Small intestine (tissue), 7 donors: Measurements from ENCODE around the gene DOCK2. TPM values are rescaled to one million over a fixed set of nuclear protein-coding genes. Genes with fewer than 3 reads are reported as not detected.
"Not testable (repeated sequence)": the region's sequence is repeated elsewhere in the genome, so short reads cannot be mapped to it uniquely, and the experiment has no call there.

ENCODE experiments used
- DNase-seq, 2 donors: peaks; one replicate each; pipeline versions ENCODE4 v3.0.0 to v3.0.0-alpha.2; 2013
- FAIRE-seq: peaks from 2 replicates; lab custom pipeline; 2012; peaks lifted over from hg19 to GRCh38; lab: Jason Lieb, UNC
- H3K27ac ChIP-seq, 3 donors: one replicate each; pipeline ENCODE4 v1.5.1; 2013; ENCODE audit warnings: low read length in 2 of 3, mild to moderate bottlenecking in 2 of 3, control low read depth in 1 of 3, inconsistent platforms in 1 of 3, low read depth in 1 of 3, moderate library complexity in 1 of 3
- H3K27me3 ChIP-seq, 3 donors: one replicate each; pipeline ENCODE4 v1.6.1; 2013; ENCODE audit warnings: low read length in 3 of 3, inconsistent platforms in 1 of 3; ENCODE audit not compliant: control insufficient read depth in 3 of 3, insufficient read depth in 3 of 3
- H3K36me3 ChIP-seq, 3 donors: one replicate each; pipeline ENCODE4 v1.6.1; 2013; ENCODE audit warnings: low read length in 3 of 3, inconsistent platforms in 1 of 3, low read depth in 1 of 3, mild to moderate bottlenecking in 1 of 3, moderate library complexity in 1 of 3; ENCODE audit not compliant: control insufficient read depth in 3 of 3, insufficient read depth in 2 of 3
- H3K4me1 ChIP-seq, 3 donors: one replicate each; pipeline ENCODE4 v1.6.1; 2013; ENCODE audit warnings: low read length in 2 of 3, inconsistent platforms in 1 of 3, low read depth in 1 of 3, mild to moderate bottlenecking in 1 of 3, moderate library complexity in 1 of 3; ENCODE audit not compliant: control insufficient read depth in 3 of 3, insufficient read depth in 2 of 3
- H3K4me3 ChIP-seq, 3 donors: one replicate each; pipeline ENCODE4 v1.5.1; 2013; ENCODE audit warnings: low read length in 3 of 3, control low read depth in 1 of 3, inconsistent platforms in 1 of 3, low read depth in 1 of 3, mild to moderate bottlenecking in 1 of 3, moderate library complexity in 1 of 3
- H3K9me3 ChIP-seq, 2 donors: one replicate each; pipeline ENCODE4 v1.6.1; 2013; ENCODE audit warnings: low read depth in 1 of 2, low read length in 1 of 2; ENCODE audit not compliant: control insufficient read depth in 2 of 2, insufficient read depth in 1 of 2
- WGBS, 3 donors: extraction: QIAGEN DNeasy Blood & Tissue Kit; methylation state at CpG; one replicate each; pipeline ENCODE4 v1.1.7; 2013; 5-methylcytosine and 5-hydroxymethylcytosine counted together
- polyA plus RNA-seq, 4 donors: library from polyadenylated mRNA; stranded (reverse) in 3 of 4; unstranded in 1 of 4; fragments of 200-250 nt in 3 of 4; fragments of 120-200 nt in 1 of 4; gene quantifications; one replicate each; pipeline versions ENCODE4 v1.2.1 to v1.2.3, GENCODE V29; 2013
- donor health status: healthy with polysubstance abuse.
- donor health status: control.
- donor health status: control.
- donor health status: Bipolar disorder and iron deficiency.
- donor health status: healthy.

The DOCK2 gene
- polyA plus RNA-seq, 4 donors, result 1.3 to 5.9 (median 3.0) TPM

DNA sequence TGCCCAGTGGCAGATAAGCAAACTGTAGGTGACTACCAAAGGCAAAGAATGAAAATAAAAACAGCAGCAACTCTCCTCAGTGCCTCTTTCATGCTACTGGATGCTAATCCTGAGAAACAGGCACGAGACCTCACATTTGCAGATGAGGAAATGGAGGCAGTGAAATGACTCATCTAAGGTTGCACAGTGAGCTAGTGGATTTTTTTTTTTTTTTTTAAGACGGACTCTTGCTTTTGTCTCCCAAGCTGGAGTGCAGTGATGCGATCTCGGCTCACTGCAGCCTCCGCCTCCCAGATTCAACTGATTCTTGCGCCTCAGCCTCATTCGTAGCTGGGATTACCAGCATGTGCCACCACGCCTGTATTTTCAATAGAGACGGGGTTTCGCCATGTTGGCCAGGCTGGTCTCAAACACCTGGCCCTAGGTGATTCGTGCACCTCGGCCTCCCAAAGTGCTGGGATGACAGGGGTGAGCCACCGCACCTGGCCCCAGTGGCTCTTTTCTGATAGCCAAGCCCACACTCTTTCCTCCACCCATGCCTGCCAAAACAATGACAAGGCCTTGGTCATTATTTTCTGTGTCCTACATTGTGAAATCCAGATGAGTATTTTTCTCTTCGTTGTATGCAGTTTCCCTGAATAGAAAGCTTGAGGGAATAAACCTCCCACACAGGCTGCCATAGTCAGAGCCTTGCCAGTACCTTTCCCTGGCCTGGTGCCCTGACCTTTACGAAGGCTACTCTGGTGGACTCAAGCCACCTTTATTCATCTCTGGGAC is 19.2 kb downstream of the DOCK2 start:
- Histone ChIP-seq H3K27ac (no peak overlapping the region), H3K27me3 (no peaks in the 10 kb centered on the region), H3K4me3 (no peak overlapping the region), H3K36me3 (no peaks in the 10 kb centered on the region), H3K9me3 (no peaks in the 10 kb centered on the region), H3K4me1 (no peaks in the 10 kb centered on the region)
- DNase-seq (no peak), FAIRE-seq (no peak)
- WGBS, 3 donors, result 76 to 89% (median 80%) methylated on average over 15 of the region's 15 CpGs

DNA sequence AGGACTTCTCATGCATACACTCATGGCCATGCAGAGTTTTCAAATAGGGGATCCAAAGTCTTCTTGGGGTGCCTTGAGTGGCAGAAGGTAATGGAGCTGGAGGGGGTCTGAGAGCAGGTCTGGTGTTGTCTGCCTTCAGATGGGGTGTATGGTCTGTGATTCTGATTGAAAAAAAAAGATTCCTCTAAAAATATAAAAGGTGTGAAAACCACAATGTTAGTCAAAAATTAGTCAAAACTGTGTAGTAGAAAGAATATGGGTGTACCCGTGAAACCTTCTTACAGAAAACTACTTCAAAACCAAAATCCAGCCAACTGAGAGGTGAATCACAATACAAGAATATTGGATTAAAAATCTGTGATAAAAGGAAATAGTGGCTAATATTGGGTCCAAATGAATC is 20.1 kb downstream of the DOCK2 start:
- 58 to 81% (median 61%) methylated on average over 1 of the region's 1 CpG for WGBS, 3 donors
- Histone ChIP-seq H3K9me3 (no peaks in the 10 kb centered on the region), H3K4me3 (no peak overlapping the region), H3K36me3 (no peaks in the 10 kb centered on the region), H3K27ac (no peak overlapping the region), H3K27me3 (no peaks in the 10 kb centered on the region), H3K4me1 (no peaks in the 10 kb centered on the region)
- DNase-seq (no peak), FAIRE-seq (no peak)

GRCh38 chr5:169662451-169662850 is 25.4 kb downstream of the DOCK2 start:
- H3K4me1 ChIP-seq, FAIRE-seq: not testable (repeated sequence)
- 91 to 98% (median 97%) methylated on average over 3 of the region's 3 CpGs for WGBS, 3 donors

GRCh38 chr5:169663537-169663936 is 26.5 kb downstream of the DOCK2 start:
- no peak for FAIRE-seq
- WGBS, 3 donors, result 60 to 71% (median 70%) methylated on average over 1 of the region's 1 CpG
- Histone ChIP-seq H3K27ac (no peak overlapping the region), H3K9me3 (peaks cover 0 to 4% of the 10 kb centered on the region in 2 donors), H3K4me1 (no peaks in the 10 kb centered on the region), H3K36me3 (no peaks in the 10 kb centered on the region), H3K27me3 (no peaks in the 10 kb centered on the region), H3K4me3 (no peak overlapping the region)
- no peak for DNase-seq

More at GRCh38 chr5:169662451-169662850, 25.4 kb downstream of the DOCK2 start:
- not testable (repeated sequence) for H3K9me3 ChIP-seq, DNase-seq, H3K27me3 ChIP-seq, H3K27ac ChIP-seq, H3K36me3 ChIP-seq, H3K4me3 ChIP-seq

DNA sequence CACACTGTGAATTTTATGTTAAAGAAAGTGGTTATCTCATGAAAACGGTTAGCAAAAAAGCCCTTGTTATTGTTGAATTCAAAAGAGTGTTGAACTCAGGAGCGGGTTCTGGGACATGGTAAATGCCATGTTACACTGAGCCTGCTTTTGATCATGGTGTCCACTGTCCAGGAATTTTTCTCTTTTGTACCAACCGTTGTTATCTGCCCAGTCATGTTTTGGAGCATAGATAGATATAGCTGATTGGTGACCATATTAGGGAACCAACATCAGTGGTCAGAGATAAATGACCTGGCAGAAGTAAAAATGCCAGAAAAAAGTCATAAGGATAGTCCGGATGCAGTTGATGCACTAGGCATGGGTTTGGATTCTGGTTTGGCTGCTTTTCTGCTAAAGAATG is 29.3 kb downstream of the DOCK2 start:
- Histone ChIP-seq H3K9me3 (peaks cover 0 to 4% of the 10 kb centered on the region in 2 donors), H3K27me3 (peaks cover 0 to 4% (median 0%) of the 10 kb centered on the region in 3 donors), H3K4me1 (no peaks in the 10 kb centered on the region), H3K27ac (no peak overlapping the region), H3K36me3 (no peaks in the 10 kb centered on the region), H3K4me3 (no peak overlapping the region)
- WGBS, 3 donors, result 70 to 82% (median 79%) methylated on average over 4 of the region's 4 CpGs
- FAIRE-seq (no peak), DNase-seq (no peak)

DNA sequence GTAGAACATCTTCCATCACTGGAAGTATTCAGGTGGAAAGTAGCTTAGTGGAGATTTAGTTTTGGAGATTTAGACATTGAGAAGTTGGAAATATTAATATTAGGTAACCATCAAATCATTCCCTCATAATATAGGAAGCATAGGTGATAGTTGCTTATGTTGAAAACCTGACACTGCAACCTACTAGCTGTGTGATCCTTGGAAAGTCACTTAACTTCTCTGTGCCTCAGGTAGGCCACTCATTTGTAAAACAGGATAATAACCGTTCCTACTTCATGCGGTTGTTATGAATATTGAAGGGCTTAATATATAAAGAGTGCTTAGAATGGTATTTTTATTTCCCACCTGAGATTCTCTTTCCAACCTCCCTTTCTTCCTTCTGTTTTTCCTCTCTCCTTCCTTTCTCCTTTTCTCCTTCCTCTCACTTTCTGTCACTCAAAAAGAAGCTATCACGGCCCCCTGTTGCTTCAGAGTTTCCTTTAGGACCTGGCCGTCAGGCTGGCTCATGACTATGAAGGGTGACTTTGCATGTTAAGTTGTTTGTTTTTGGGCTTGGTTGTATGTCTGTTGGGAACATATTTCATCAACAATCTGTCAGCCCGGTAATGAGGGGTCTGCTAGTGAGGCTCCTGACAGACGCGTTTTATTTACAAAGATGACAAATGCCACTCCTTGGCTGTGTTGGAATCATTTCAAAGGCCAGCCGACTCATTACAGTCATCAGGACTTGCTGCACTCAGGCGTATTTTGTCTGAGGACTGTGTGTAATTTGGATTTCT is 31.0 kb downstream of the DOCK2 start:
- H3K4me1 ChIP-seq, result no peaks in the 10 kb centered on the region
- H3K27me3 ChIP-seq, result peaks cover 0 to 4% (median 0%) of the 10 kb centered on the region in 3 donors
- H3K27ac ChIP-seq, result no peak overlapping the region
- H3K36me3 ChIP-seq, result no peaks in the 10 kb centered on the region
- no peak for FAIRE-seq
- WGBS, 3 donors, result 50 to 56% (median 51%) methylated on average over 9 of the region's 9 CpGs
- H3K9me3 ChIP-seq, result peaks cover 0 to 3% of the 10 kb centered on the region in 2 donors
- no peak overlapping the region for H3K4me3 ChIP-seq
- DNase-seq, result no peak

GRCh38 chr5:169668732-169669131 is 31.7 kb downstream of the DOCK2 start:
- Histone ChIP-seq H3K27me3 (peaks cover 0 to 4% (median 0%) of the 10 kb centered on the region in 3 donors), H3K4me1 (no peaks in the 10 kb centered on the region), H3K27ac (no peak overlapping the region), H3K36me3 (no peaks in the 10 kb centered on the region), H3K9me3 (no peaks in the 10 kb centered on the region), H3K4me3 (no peak overlapping the region)
- DNase-seq (no peak), FAIRE-seq (no peak)
- 60 to 68% (median 63%) methylated on average over 4 of the region's 4 CpGs for WGBS, 3 donors

GRCh38 chr5:169670769-169671525 is 33.9 kb downstream of the DOCK2 start:
- FAIRE-seq (no peak), DNase-seq (no peak)
- H3K36me3 ChIP-seq, result no peaks in the 10 kb centered on the region
- no peak overlapping the region for H3K4me3 ChIP-seq
- peaks cover 0 to 4% (median 0%) of the 10 kb centered on the region in 3 donors for H3K27me3 ChIP-seq
- 66 to 81% (median 81%) methylated on average over 6 of the region's 6 CpGs for WGBS, 3 donors
- no peaks in the 10 kb centered on the region for H3K4me1 ChIP-seq
- H3K9me3 ChIP-seq, result no peaks in the 10 kb centered on the region
- peak overlapping the region in 1 of 3 donors; percentile 63 for H3K27ac ChIP-seq
